Upper lobe of left lung (tissue), 6 donors: ENCODE data around the gene IRF2. TPM values are rescaled to one million over a fixed set of nuclear protein-coding genes. Genes with fewer than 3 reads are reported as not detected.

Source experiments
- ATAC-seq, 2 donors: fragments of 200-7000 bp; cut with Tn5 transposase; one replicate each; pipeline ENCODE4 v1.9.1; 2022; ENCODE audit warnings: mild to moderate bottlenecking in 2 of 2, moderate library complexity in 2 of 2; ENCODE audit not compliant: low FRiP score in 2 of 2
- DNase-seq, 2 donors: peaks; one replicate each; pipeline ENCODE4 v3.0.0-alpha.2; 2019 to 2020
- H3K27ac ChIP-seq, 4 donors: fragments of 200-600 bp; sonication (generic); one replicate each; pipeline ENCODE4 v1.5.1; 2016 to 2019
- H3K27me3 ChIP-seq, 4 donors: fragments of 200-600 bp; sonication (generic); one replicate each; pipeline ENCODE4 v1.5.1; 2017 to 2019
- H3K36me3 ChIP-seq, 4 donors: fragments of 200-600 bp; sonication (generic); one replicate each; pipeline ENCODE4 v1.5.1; 2016 to 2019
- H3K4me1 ChIP-seq, 4 donors: fragments of 200-600 bp; sonication (generic); one replicate each; pipeline ENCODE4 v1.5.1; 2018 to 2019
- H3K4me3 ChIP-seq, 4 donors: fragments of 200-600 bp; sonication (generic); one replicate each; pipeline ENCODE4 v1.5.1; 2017 to 2019; ENCODE audit warnings: mild to moderate bottlenecking in 2 of 4, moderate library complexity in 1 of 4
- H3K9me3 ChIP-seq, 4 donors: fragments of 200-600 bp; sonication (generic); one replicate each; pipeline ENCODE4 v1.5.1; 2018 to 2019
- EP300 ChIP-seq, 4 donors: sonication (generic); formaldehyde crosslinking; IDR thresholded peaks; one replicate each; pipeline ENCODE4 v1.5.1; 2017; ENCODE audit warnings: antibody characterized with exemption in 4 of 4, control low read depth in 2 of 4
- POLR2A ChIP-seq, 4 donors: fragments of 450-650 bp; IDR thresholded peaks; one replicate each; pipeline ENCODE4 v1.5.1; 2016 to 2017; ENCODE audit warnings: antibody characterized with exemption in 4 of 4, mild to moderate bottlenecking in 2 of 4
- POLR2AphosphoS5 ChIP-seq, 2 donors: sonication (generic); formaldehyde crosslinking; IDR thresholded peaks; one replicate each; pipeline ENCODE4 v1.5.1; 2017; ENCODE audit warnings: antibody characterized with exemption in 2 of 2
- WGBS, 2 donors: methylation state at CpG; one replicate each; pipeline ENCODE4 v1.1.5; 2017 to 2018; 5-methylcytosine and 5-hydroxymethylcytosine counted together
- total RNA-seq, 6 donors: library from RNA; depleted of rRNA in 4 of 6; stranded (reverse); fragments of >200 nt in 4 of 6; gene quantifications; one replicate each; pipeline versions ENCODE4 v1.1.0 to v1.2.1, GENCODE V29; 2016 to 2021
- TF ChIP-seq, protein P1 (sequence below), 6 experiments: fragments of 450-650 bp in 4 of 6; fragments of 200-600 bp in 2 of 6; sonication (generic) in 2 of 6; IDR thresholded peaks; one replicate each; pipeline ENCODE4 v1.5.1; 2016 to 2019; ENCODE audit warnings: antibody characterized with exemption in 6 of 6
- donor health status: DM: no; HTN: no; CAD: no; lungs with moderate emphysema.
- donor health status: DM: no; HTN: yes; CAD: no; lungs with severe emphysema.

The IRF2 gene
- total RNA-seq, 6 donors from 2014 or later = 25.5 to 46.1 (median 41.7) TPM

GRCh38 chr4:184408684-184409081 is 65.7 kb downstream of the IRF2 start:
- 87% methylated on average over 3 of the region's 3 CpGs for WGBS, 2 donors
- Histone ChIP-seq H3K4me1 (peaks cover 6 to 24% (median 14%) of the 10 kb centered on the region in 4 donors), H3K36me3 (peaks cover 4 to 70% (median 45%) of the 10 kb centered on the region in 4 donors), H3K27ac (peak overlapping the region in 1 of 4 donors; percentile 7), H3K4me3 (no peak overlapping the region), H3K9me3 (no peaks in the 10 kb centered on the region), H3K27me3 (no peaks in the 10 kb centered on the region)
- no peak for DNase-seq
- no peak for ATAC-seq
- TF ChIP-seq POLR2A (IDR thresholded peaks at IDR 0.05) (no peak), POLR2AphosphoS5 (IDR thresholded peaks at IDR 0.05) (no peak), EP300 (IDR thresholded peaks at IDR 0.05) (no peak)

DNA sequence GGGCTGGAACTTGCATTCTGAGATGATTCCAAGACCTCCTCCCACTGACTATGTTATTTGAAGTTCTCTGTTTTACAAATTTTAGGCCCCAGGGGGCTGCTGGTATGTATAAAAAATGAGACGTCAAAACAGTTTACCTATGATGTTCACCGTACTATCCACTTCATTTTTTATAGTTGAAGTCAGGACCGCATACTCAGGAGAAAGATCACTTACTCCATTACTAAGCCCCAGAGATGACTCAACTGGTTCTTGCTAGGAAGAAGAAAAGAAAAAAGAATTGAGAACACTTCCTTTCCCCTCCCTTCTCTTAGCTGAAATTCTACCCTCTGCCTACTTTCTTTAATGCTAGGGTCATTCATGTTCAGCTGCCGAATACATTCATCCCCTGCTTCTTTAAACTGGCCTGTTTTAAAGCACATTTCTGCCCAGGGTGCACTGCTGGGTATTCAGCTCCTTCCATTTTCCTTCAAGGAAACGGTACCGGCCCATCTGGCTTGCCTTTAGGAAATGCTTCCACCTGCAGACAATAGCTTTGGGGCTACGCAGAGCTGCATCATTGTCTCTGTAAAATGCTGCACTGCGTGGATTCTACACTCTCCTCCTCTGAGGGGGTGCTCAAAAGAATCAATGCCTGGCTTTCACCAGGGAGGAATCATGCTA is 66.2 kb downstream of the IRF2 start:
- DNase-seq (no peak), ATAC-seq (peak in 1 of 2 donors; percentile 72)
- H3K27me3 ChIP-seq = no peaks in the 10 kb centered on the region
- H3K4me3 ChIP-seq = no peak overlapping the region
- H3K27ac ChIP-seq = peak overlapping the region in 2 of 4 donors; percentile 7 to 44
- 84 to 86% methylated on average over 8 of the region's 8 CpGs for WGBS, 2 donors
- H3K9me3 ChIP-seq = no peaks in the 10 kb centered on the region
- peaks cover 4 to 75% (median 45%) of the 10 kb centered on the region in 4 donors for H3K36me3 ChIP-seq
- peaks cover 1 to 19% (median 9%) of the 10 kb centered on the region in 4 donors for H3K4me1 ChIP-seq
- TF ChIP-seq EP300 (IDR thresholded peaks at IDR 0.05) = no peak

GRCh38 chr4:184406958-184407391 is 67.4 kb downstream of the IRF2 start:
- H3K9me3 ChIP-seq = no peaks in the 10 kb centered on the region
- peak overlapping the region; percentile 21 to 44 (median 36) for H3K27ac ChIP-seq
- peaks cover 4 to 75% (median 45%) of the 10 kb centered on the region in 4 donors for H3K36me3 ChIP-seq
- 57 to 70% methylated on average over 6 of the region's 6 CpGs for WGBS, 2 donors
- peak in 1 of 2 donors; percentile 61 for ATAC-seq
- TF ChIP-seq, protein P1, sequence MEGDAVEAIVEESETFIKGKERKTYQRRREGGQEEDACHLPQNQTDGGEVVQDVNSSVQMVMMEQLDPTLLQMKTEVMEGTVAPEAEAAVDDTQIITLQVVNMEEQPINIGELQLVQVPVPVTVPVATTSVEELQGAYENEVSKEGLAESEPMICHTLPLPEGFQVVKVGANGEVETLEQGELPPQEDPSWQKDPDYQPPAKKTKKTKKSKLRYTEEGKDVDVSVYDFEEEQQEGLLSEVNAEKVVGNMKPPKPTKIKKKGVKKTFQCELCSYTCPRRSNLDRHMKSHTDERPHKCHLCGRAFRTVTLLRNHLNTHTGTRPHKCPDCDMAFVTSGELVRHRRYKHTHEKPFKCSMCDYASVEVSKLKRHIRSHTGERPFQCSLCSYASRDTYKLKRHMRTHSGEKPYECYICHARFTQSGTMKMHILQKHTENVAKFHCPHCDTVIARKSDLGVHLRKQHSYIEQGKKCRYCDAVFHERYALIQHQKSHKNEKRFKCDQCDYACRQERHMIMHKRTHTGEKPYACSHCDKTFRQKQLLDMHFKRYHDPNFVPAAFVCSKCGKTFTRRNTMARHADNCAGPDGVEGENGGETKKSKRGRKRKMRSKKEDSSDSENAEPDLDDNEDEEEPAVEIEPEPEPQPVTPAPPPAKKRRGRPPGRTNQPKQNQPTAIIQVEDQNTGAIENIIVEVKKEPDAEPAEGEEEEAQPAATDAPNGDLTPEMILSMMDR (IDR thresholded peaks at IDR 0.05) = no peak
- no peak for TF ChIP-seq EP300 (IDR thresholded peaks at IDR 0.05)
- no peak for TF ChIP-seq POLR2A (IDR thresholded peaks at IDR 0.05)
- TF ChIP-seq POLR2AphosphoS5 (IDR thresholded peaks at IDR 0.05) = no peak
- peaks cover 0 to 26% (median 6%) of the 10 kb centered on the region in 4 donors for H3K4me1 ChIP-seq
- H3K4me3 ChIP-seq = no peak overlapping the region
- no peaks in the 10 kb centered on the region for H3K27me3 ChIP-seq
- no peak for DNase-seq

DNA sequence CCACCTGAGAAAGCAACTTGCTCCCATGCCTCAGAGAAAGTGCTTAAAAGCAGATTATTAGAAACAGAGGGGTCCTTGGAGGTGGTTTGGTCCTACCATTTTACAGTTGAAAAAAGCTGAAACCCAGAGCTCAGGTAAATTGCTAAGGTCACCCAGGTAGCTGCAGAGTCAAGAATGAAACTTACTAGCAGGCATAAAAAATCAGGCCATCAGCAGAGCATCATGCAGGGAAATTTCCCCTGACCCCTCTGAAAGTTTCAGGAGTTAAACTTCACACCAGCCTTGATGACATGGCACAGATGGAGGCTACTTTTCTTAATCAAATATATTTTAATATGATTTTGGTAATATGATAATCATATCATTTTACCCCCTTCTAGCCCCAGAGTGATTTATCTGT is 70.3 kb downstream of the IRF2 start:
- Histone ChIP-seq H3K36me3 (peaks cover 4 to 68% (median 40%) of the 10 kb centered on the region in 4 donors), H3K4me1 (peaks cover 0 to 22% (median 12%) of the 10 kb centered on the region in 4 donors), H3K27me3 (no peaks in the 10 kb centered on the region), H3K9me3 (no peaks in the 10 kb centered on the region), H3K4me3 (no peak overlapping the region), H3K27ac (no peak overlapping the region)
- ATAC-seq (no peak), DNase-seq (no peak)
- TF ChIP-seq, protein P1 (IDR thresholded peaks at IDR 0.05) = no peak
- TF ChIP-seq POLR2A (IDR thresholded peaks at IDR 0.05) (no peak), EP300 (IDR thresholded peaks at IDR 0.05) (no peak)

- no peaks in the 10 kb centered on the region for H3K27me3 ChIP-seq
- no peak overlapping the region for H3K4me3 ChIP-seq
- 80 to 94% methylated on average over 1 of the region's 1 CpG for WGBS, 2 donors
- no peak overlapping the region for H3K27ac ChIP-seq
- TF ChIP-seq, protein P1 (IDR thresholded peaks at IDR 0.05) = no peak
- TF ChIP-seq POLR2AphosphoS5 (IDR thresholded peaks at IDR 0.05) = no peak
- TF ChIP-seq POLR2A (IDR thresholded peaks at IDR 0.05) = no peak
- TF ChIP-seq EP300 (IDR thresholded peaks at IDR 0.05) = no peak
- ATAC-seq (no peak), DNase-seq (no peak)
- H3K4me1 ChIP-seq = peaks cover 0 to 15% (median 9%) of the 10 kb centered on the region in 4 donors
- H3K9me3 ChIP-seq = no peaks in the 10 kb centered on the region
- H3K36me3 ChIP-seq = peaks cover 4 to 68% (median 41%) of the 10 kb centered on the region in 4 donors
Measured at GRCh38 chr4:184403384-184403781, 71.0 kb downstream of the IRF2 start.
